Erythroblast (primary cell): ENCODE measurements around the gene PADI3.

ENCODE experiments used
- GATA1 ChIP-seq: IDR thresholded peaks from 2 replicates; pipeline ENCODE4 v1.6.1; 2011; ENCODE audit warnings: low read depth, mild to moderate bottlenecking, control low read depth, low read length, moderate library complexity
- POLR2A ChIP-seq: IDR thresholded peaks from 2 replicates; pipeline ENCODE4 v1.6.1; 2011; ENCODE audit warnings: mild to moderate bottlenecking, low read length

DNA sequence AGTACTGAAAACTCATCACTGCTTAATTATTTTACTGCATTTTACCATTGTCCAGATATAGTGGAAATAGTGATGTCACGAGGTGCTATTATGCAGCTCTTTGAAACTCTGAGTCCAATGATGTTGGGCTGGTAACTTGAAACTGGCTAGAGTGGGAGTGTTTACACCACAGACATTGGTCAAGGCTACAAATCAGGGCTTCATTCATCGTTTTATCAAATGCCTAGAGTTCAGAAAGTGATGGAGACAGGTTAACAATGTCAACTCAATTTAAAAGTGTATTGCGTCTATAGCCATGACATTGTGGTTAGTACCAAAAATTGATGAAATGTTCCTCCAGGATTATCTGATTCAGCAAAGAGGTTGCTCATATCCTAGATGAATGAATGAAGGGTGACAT lies 31.3 kb upstream of the PADI3 start:
- no peak for TF ChIP-seq POLR2A
- TF ChIP-seq GATA1: no peak
